MM.1S (cell line): Measurements from ENCODE around the gene MYBPC3.

ENCODE experiments used
- CTCF ChIP-seq: fragments of 300-600 bp; sonication (generic); IDR thresholded peaks from 2 replicates; pipeline ENCODE4 v1.5.1; 2016; ENCODE audit warnings: antibody characterized with exemption, low read length, mixed read lengths
- EZH2 ChIP-seq: fragments of 300-600 bp; sonication (generic); optimal IDR thresholded peaks from 2 replicates; pipeline ENCODE3; 2017; ENCODE audit warnings: low read depth, mild to moderate bottlenecking, antibody characterized with exemption, low read length, mixed read lengths
- EZH2phosphoT487 ChIP-seq: fragments of 300-600 bp; sonication (generic); IDR thresholded peaks from 2 replicates; pipeline ENCODE4 v1.6.1; 2018; ENCODE audit warnings: antibody characterized with exemption, low read length

DNA sequence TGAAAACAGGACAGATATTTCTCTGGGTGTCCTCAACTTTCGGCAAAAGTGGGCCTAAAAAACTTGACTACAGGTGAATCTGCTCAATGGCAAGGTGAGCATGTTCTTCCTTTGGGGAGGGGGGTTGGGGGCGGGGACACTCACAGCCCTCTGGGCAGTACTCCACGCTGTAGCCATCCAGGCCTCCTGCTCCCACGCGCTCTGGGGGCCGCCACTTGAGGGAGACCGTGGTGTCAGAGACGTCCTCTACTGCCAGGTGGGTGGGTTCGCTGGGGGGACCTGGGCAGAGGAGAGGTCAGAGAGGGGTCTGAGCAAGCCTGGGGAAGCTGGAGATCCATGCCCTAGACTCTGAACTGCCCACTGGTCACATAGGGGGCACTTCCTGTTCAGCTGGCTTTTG is 16.8 kb downstream of the MYBPC3 start:
- TF ChIP-seq CTCF (no peak), EZH2 (no peak), EZH2phosphoT487 (no peak)
